ENCODE results near the gene FCN1.

FCN1 gene

DNA sequence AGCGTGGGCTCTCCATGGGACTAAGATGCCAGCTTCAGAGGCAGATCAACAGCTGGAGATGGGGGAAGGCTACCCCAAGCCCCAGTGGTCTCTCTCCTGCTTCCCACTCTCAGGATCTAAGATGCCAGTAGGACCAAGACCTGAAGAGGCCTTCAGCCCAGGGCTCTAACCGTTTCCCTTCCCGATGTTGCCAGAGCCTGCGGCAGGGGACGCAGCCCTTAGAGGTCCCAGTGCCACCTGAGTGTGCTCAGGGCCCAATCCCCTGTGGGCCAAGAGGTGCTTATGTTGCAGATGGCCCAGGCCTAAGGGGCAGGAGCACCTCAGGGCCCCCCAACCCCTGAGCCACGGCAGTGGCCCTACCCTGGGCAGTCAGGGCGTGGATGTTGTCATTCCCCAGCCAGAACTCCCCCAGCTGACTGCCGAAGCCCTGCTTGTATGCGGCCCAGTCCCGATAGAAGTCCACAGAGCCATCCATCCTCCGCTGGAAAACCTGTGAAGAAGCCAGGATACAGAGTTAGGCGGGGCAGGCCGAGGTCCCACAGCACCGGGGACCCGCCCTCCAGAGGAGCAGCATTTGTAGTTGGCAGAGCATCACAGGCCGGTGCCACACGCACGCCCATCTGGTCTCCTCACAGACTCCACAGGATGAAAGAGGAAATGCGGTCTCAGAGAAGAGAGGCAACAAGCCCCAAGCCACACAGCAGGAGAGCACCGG is 5.4 kb downstream of the FCN1 start:
- Histone ChIP-seq H3K79me2 (ENCODE audit: control insufficient read depth, insufficient read depth, low read length) (no peaks in the 10 kb centered on the region), H3K27ac (ENCODE audit: low read depth, low read length) (no peak overlapping the region), H3K79me1 (ENCODE audit: low read length) (no peaks in the 10 kb centered on the region), H3K36me3 (ENCODE audit: control insufficient read depth, insufficient read depth, low read length) (no peaks in the 10 kb centered on the region), H3K4me2 (ENCODE audit: low read length) (no peak overlapping the region), H4K5ac (ENCODE audit: low read length) (no peak overlapping the region), H2BK5ac (ENCODE audit: low read length) (no peak overlapping the region), H4K8ac (ENCODE audit: low read depth, low read length) (no peak overlapping the region), H2BK15ac (replicated peaks; ENCODE audit: low read depth) (no peak overlapping the region), H3K18ac (ENCODE audit: low read length) (no peak overlapping the region), H2AK5ac (ENCODE audit: low read length) (no peak overlapping the region), H3K23ac (ENCODE audit: low read length) (no peak overlapping the region), H3K56ac (ENCODE audit: low read length) (no peak overlapping the region), H3K4me3 (ENCODE audit: low read length) (no peak overlapping the region), H3K27me3 (ENCODE audit: insufficient read depth, low read length, poor library complexity) (no peaks in the 10 kb centered on the region), H3K4ac (ENCODE audit: low read depth, low read length) (no peak overlapping the region), H3K4me1 (ENCODE audit: control insufficient read depth, low read depth, low read length) (no peaks in the 10 kb centered on the region), H2BK120ac (ENCODE audit: low read depth, low read length) (no peak overlapping the region), H3K9ac (ENCODE audit: low read length) (no peak overlapping the region)
- WGBS (ENCODE audit: extremely low coverage, insufficient coverage, low lambda C conversion rate), result no CpG with 5 or more reads among the region's 20 CpGs
- no peak for DNase-seq

GRCh38 chr9:134909511-134910481 is 7.9 kb downstream of the FCN1 start:
- H4K8ac ChIP-seq (ENCODE audit: low read depth, low read length), result no peak overlapping the region
- H3K79me1 ChIP-seq (ENCODE audit: low read length), result no peaks in the 10 kb centered on the region
- H3K4me3 ChIP-seq (ENCODE audit: low read length), result no peak overlapping the region
- DNase-seq, result no peak
- no peak overlapping the region for H3K9ac ChIP-seq (ENCODE audit: low read length)
- H2BK15ac ChIP-seq (replicated peaks; ENCODE audit: low read depth), result no peak overlapping the region
- no peak overlapping the region for H2AK5ac ChIP-seq (ENCODE audit: low read length)
- H3K4me1 ChIP-seq (ENCODE audit: control insufficient read depth, low read depth, low read length), result no peaks in the 10 kb centered on the region
- H3K18ac ChIP-seq (ENCODE audit: low read length), result no peak overlapping the region
- no peak overlapping the region for H4K5ac ChIP-seq (ENCODE audit: low read length)
- WGBS (ENCODE audit: extremely low coverage, insufficient coverage, low lambda C conversion rate), result no CpG with 5 or more reads among the region's 24 CpGs
- H3K36me3 ChIP-seq (ENCODE audit: control insufficient read depth, insufficient read depth, low read length), result no peaks in the 10 kb centered on the region
- no peak overlapping the region for H3K4ac ChIP-seq (ENCODE audit: low read depth, low read length)
- H3K27me3 ChIP-seq (ENCODE audit: insufficient read depth, low read length, poor library complexity), result no peaks in the 10 kb centered on the region
- no peak overlapping the region for H3K27ac ChIP-seq (ENCODE audit: low read depth, low read length)
- no peak overlapping the region for H3K56ac ChIP-seq (ENCODE audit: low read length)
- no peak overlapping the region for H2BK120ac ChIP-seq (ENCODE audit: low read depth, low read length)
- no peaks in the 10 kb centered on the region for H3K79me2 ChIP-seq (ENCODE audit: control insufficient read depth, insufficient read depth, low read length)
- H3K4me2 ChIP-seq (ENCODE audit: low read length), result no peak overlapping the region
- H3K23ac ChIP-seq (ENCODE audit: low read length), result no peak overlapping the region
- H2BK5ac ChIP-seq (ENCODE audit: low read length), result no peak overlapping the region

DNA sequence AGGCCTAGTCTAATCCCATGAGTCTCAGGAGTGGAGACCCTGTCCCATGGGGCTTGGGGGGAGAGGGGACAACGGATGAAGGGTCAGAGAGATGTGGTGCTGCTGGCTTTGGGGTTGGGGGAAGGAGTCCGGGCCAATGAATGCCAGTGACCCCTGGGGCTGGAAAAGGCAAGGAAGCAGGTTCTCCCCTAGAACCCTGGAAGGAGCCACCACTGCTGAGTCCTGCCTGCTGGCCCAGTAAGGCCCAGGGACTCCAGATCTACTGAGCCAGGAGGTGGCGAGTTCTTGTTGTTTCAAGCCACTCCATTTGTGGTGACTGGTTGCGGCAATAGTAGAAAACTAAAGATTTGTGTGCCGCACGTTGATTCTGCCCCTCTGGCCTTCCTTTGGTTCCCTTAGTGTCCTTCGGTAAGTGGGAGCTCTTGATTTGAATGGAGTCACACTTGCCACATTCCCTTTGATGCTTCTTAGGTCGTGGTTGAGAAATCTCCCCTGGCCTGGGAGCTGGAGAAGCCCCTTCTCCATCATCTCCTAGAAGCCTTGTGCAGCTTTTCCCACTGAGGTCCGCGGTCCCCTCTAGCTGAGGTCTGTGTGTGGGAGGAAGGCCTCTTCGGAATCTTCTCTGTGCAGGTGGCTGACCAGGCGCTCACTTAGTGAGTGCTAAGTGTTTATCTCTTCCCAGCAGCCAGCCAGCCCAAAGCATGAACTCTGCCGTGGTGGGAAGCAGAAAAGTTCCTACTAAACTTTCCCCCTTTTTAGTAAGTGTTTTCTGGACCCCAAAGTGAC is 9.0 kb downstream of the FCN1 start:
- no peak for DNase-seq

DNA sequence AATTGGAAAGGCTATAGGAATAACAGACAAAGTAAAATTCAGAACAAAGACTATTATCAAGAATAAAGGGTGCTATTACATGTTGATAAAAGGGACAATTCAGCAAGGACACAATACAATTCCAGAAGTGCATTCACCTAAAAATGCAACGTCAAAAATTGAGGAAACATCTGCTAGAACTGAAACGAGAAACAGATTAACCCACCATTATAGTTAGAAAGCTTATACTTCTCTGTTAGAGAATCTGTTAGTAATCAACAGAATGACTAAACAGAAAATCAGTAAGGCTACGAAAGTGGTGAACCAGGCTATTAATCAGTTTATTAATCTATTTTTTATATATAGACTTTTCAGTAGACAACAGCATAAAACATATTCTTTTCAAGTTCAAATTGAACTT is 14.8 kb downstream of the FCN1 start:
- no peaks in the 10 kb centered on the region for H3K79me1 ChIP-seq (ENCODE audit: low read length)
- H4K5ac ChIP-seq (ENCODE audit: low read length), result no peak overlapping the region
- no peaks in the 10 kb centered on the region for H3K27me3 ChIP-seq (ENCODE audit: insufficient read depth, low read length, poor library complexity)
- H3K56ac ChIP-seq (ENCODE audit: low read length), result no peak overlapping the region
- no peak overlapping the region for H2BK15ac ChIP-seq (replicated peaks; ENCODE audit: low read depth)
- H3K27ac ChIP-seq (ENCODE audit: low read depth, low read length), result no peak overlapping the region
- no peak overlapping the region for H2BK5ac ChIP-seq (ENCODE audit: low read length)
- H3K36me3 ChIP-seq (ENCODE audit: control insufficient read depth, insufficient read depth, low read length), result no peaks in the 10 kb centered on the region
- H3K23ac ChIP-seq (ENCODE audit: low read length), result no peak overlapping the region
- H3K4me3 ChIP-seq (ENCODE audit: low read length), result no peak overlapping the region
- DNase-seq, result no peak
- no peak overlapping the region for H2AK5ac ChIP-seq (ENCODE audit: low read length)
- no peak overlapping the region for H3K4me2 ChIP-seq (ENCODE audit: low read length)
- no peak overlapping the region for H2BK120ac ChIP-seq (ENCODE audit: low read depth, low read length)
- no peak overlapping the region for H3K4ac ChIP-seq (ENCODE audit: low read depth, low read length)
- WGBS (ENCODE audit: extremely low coverage, insufficient coverage, low lambda C conversion rate), result no CpG with 5 or more reads among the region's 3 CpGs
- no peak overlapping the region for H3K9ac ChIP-seq (ENCODE audit: low read length)
- H4K8ac ChIP-seq (ENCODE audit: low read depth, low read length), result no peak overlapping the region
- H3K79me2 ChIP-seq (ENCODE audit: control insufficient read depth, insufficient read depth, low read length), result no peaks in the 10 kb centered on the region
- no peak overlapping the region for H3K18ac ChIP-seq (ENCODE audit: low read length)
- no peaks in the 10 kb centered on the region for H3K4me1 ChIP-seq (ENCODE audit: control insufficient read depth, low read depth, low read length)

More for the DNA sequence above, 9.0 kb downstream of the FCN1 start:
- Histone ChIP-seq H4K5ac (ENCODE audit: low read length) (no peak overlapping the region), H3K79me2 (ENCODE audit: control insufficient read depth, insufficient read depth, low read length) (no peaks in the 10 kb centered on the region), H3K4ac (ENCODE audit: low read depth, low read length) (no peak overlapping the region), H3K18ac (ENCODE audit: low read length) (no peak overlapping the region), H4K8ac (ENCODE audit: low read depth, low read length) (no peak overlapping the region), H2BK120ac (ENCODE audit: low read depth, low read length) (no peak overlapping the region), H2BK15ac (replicated peaks; ENCODE audit: low read depth) (no peak overlapping the region), H3K4me1 (ENCODE audit: control insufficient read depth, low read depth, low read length) (no peaks in the 10 kb centered on the region), H3K9ac (ENCODE audit: low read length) (no peak overlapping the region), H3K27ac (ENCODE audit: low read depth, low read length) (no peak overlapping the region), H3K23ac (ENCODE audit: low read length) (no peak overlapping the region), H3K4me2 (ENCODE audit: low read length) (no peak overlapping the region), H3K79me1 (ENCODE audit: low read length) (no peaks in the 10 kb centered on the region), H3K27me3 (ENCODE audit: insufficient read depth, low read length, poor library complexity) (no peaks in the 10 kb centered on the region), H3K4me3 (ENCODE audit: low read length) (no peak overlapping the region), H2AK5ac (ENCODE audit: low read length) (no peak overlapping the region), H3K56ac (ENCODE audit: low read length) (no peak overlapping the region), H2BK5ac (ENCODE audit: low read length) (no peak overlapping the region), H3K36me3 (ENCODE audit: control insufficient read depth, insufficient read depth, low read length) (no peaks in the 10 kb centered on the region)
- no CpG with 5 or more reads among the region's 13 CpGs for WGBS (ENCODE audit: extremely low coverage, insufficient coverage, low lambda C conversion rate)

DNA sequence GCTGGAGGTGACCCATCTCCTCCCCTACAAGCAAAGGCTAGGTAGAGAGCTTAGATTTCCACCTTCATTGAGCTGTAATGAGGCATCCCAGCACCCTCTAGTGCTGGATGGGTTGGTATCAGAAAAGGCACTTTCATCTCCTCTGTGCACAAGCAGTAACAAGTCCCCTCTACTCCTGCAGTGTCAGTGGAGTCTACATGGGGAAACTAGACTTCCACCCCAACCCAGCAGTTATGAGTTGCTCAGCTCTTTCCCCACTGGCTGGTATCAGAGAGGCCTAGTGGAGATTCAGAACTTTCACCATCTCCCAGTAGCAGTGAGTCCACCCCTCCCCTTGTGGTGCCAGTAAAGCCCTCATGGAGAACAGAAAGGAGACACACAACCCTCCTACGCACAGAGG is 17.9 kb downstream of the FCN1 start:
- H3K9ac ChIP-seq (ENCODE audit: low read length), result no peak overlapping the region
- H3K4me3 ChIP-seq (ENCODE audit: low read length), result no peak overlapping the region
- no peaks in the 10 kb centered on the region for H3K79me1 ChIP-seq (ENCODE audit: low read length)
- no peak overlapping the region for H4K5ac ChIP-seq (ENCODE audit: low read length)
- H3K18ac ChIP-seq (ENCODE audit: low read length), result no peak overlapping the region
- H2AK5ac ChIP-seq (ENCODE audit: low read length), result no peak overlapping the region
- H2BK120ac ChIP-seq (ENCODE audit: low read depth, low read length), result no peak overlapping the region
- DNase-seq, result no peak
- H3K79me2 ChIP-seq (ENCODE audit: control insufficient read depth, insufficient read depth, low read length), result no peaks in the 10 kb centered on the region
- H3K4ac ChIP-seq (ENCODE audit: low read depth, low read length), result no peak overlapping the region
- no peak overlapping the region for H3K56ac ChIP-seq (ENCODE audit: low read length)
- no peak overlapping the region for H2BK5ac ChIP-seq (ENCODE audit: low read length)
- H3K4me1 ChIP-seq (ENCODE audit: control insufficient read depth, low read depth, low read length), result no peaks in the 10 kb centered on the region
- H4K8ac ChIP-seq (ENCODE audit: low read depth, low read length), result no peak overlapping the region
- H3K4me2 ChIP-seq (ENCODE audit: low read length), result no peak overlapping the region
- no peaks in the 10 kb centered on the region for H3K36me3 ChIP-seq (ENCODE audit: control insufficient read depth, insufficient read depth, low read length)
- no CpG with 5 or more reads among the region's 1 CpG for WGBS (ENCODE audit: extremely low coverage, insufficient coverage, low lambda C conversion rate)
- H3K23ac ChIP-seq (ENCODE audit: low read length), result no peak overlapping the region
- H3K27ac ChIP-seq (ENCODE audit: low read depth, low read length), result no peak overlapping the region
- H2BK15ac ChIP-seq (replicated peaks; ENCODE audit: low read depth), result no peak overlapping the region
- H3K27me3 ChIP-seq (ENCODE audit: insufficient read depth, low read length, poor library complexity), result no peaks in the 10 kb centered on the region

Measured in mesendoderm (in vitro differentiated cells).